HG03439 (cell line): ENCODE results near the gene FFAR3.
"Not testable (repeated sequence)": the region's sequence is repeated elsewhere in the genome, so short reads cannot be mapped to it uniquely, and the experiment has no call there.

ENCODE experiments used
- ATAC-seq: cut with Tn5 transposase; IDR thresholded peaks from one replicate; pipeline ENCODE4 v1.9.1; 2021; ENCODE audit warnings: mild to moderate bottlenecking, moderate library complexity; ENCODE audit not compliant: unreplicated experiment

FFAR3 gene

DNA sequence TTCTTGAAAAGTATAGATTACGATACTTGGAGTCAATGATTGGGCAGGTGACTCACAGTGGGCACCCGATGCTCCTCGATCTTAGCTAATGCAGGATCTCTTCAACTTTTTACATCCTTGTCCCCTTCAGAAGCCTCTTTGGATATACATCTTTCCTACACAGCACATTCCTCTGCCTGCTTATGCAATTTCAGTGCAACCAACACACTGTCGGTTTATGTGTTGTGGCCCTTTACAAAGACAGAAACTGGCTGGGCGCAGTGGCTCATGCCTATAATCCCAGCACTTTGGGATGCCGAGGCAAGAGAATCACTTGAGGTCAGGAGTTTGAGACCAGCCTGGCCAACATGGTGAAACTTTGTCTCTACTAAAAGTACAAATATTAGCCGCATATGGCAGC is 15.2 kb downstream of the FFAR3 start:
- no peak for ATAC-seq

DNA sequence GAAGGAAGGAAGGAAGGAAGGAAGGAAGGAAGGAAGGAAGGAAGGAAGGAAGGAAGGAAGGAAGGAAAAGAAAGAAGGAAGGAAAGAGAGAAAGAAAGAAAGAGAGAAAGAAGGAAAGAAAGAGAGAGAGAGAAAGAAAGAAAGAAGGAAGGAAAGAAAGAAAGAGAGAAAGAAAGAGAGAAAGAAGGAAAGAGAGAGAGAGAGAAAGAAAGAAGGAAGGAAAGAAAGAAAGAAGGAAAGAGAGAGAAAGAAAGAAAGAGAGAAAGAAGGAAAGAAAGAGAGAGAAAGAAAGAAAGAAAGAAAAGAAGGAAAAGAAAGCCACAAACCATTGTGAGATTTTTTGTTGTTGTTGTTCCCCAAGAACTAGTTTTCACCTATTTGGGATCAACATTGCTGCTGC is 15.8 kb downstream of the FFAR3 start:
- ATAC-seq, result not testable (repeated sequence)

DNA sequence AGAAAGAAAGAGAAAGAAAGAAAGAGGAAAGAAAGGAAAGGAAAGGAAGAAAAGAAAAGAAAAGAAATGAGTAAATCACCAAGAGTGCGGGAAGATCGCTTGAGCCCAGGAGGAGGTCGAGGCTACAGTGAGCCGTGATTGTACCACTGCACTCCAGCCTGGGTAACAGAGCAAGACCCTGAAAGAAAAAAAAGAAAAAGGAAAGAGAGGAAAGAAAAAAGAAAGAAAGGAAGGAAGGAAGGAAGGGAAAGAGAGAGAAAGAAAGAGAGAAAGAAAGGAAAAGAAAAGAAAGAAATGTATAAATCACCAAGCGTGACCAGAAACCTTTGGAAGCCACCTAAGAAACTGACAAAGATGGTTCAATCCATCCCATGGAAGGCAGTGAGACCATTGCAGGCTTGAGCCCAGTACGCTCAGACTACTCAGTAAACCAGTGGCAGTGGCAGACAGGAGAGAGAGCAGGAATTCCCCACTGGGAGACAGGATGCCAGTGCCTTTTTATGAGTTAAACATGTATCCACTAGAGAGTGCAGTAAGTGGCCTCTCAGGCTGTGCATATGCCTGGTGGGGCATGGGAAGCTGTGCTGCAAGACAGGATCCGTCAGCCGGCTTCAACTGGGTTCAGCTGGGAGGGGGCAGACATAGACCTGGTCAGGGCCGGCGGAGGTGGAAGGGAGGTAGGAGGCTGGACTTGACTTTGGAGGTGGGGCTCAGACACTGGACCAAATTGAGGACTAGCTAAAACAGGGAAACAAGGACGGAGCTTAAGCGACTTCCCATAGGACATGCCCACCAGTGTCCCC is 17.4 kb downstream of the FFAR3 start:
- no peak for ATAC-seq

DNA sequence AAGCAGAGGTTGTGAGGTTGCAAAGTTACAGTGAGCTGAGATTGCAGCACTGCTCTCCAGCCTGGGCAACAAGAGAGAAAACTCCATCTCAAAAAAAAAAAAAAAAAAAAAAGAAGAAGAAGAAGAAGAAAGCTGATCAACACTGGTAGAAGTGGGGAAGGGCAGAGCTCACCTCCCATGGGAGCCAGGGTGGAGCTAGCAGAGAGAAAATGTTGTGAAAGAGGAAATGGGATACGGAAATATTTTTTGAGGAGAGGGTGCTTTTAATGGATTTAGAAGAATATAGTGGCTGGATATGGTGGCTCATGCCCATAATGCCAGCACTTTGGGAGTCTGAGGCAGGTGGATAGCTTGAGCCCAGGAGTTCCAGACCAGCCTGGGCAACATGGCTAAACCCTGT is 19.4 kb downstream of the FFAR3 start:
- no peak for ATAC-seq

DNA sequence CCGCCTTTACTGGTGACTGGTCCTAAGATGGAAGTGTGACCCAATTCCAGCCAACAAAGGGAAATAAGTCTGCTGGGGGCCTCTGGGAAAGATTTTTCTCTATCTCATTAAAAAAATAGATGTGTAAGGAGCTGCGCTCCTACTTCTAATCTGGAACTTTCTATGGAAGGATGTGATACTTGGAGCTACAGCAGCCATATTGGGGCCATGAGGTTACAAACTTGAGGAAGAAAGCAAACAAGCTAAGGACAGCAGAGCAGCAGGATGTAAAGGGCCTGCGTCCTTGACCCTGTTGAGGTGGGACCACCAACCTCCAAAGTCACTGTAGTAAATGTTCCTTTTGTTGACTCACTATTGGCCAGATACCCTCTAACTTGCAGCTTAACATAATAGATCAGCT is 20.1 kb downstream of the FFAR3 start:
- no peak for ATAC-seq

DNA sequence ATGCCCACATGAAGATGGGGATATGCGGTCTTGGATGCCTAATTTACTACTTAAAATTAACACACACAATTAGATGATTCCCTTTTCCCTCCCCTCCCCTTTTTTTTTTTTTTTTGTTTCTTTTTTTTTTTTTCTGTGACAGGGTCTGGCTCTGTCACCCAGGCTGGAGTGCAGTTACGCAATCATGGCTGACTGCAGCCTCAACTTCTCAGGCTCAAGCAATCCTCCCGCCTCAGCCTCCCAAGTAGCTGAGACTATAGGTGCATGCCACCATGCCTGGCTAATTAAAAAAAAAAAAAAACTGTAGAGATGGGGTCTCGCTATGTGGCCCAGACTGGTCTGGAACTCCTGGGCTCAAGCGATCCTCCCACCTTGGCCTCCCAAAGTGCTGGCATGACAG is 21.3 kb downstream of the FFAR3 start:
- not testable (repeated sequence) for ATAC-seq

DNA sequence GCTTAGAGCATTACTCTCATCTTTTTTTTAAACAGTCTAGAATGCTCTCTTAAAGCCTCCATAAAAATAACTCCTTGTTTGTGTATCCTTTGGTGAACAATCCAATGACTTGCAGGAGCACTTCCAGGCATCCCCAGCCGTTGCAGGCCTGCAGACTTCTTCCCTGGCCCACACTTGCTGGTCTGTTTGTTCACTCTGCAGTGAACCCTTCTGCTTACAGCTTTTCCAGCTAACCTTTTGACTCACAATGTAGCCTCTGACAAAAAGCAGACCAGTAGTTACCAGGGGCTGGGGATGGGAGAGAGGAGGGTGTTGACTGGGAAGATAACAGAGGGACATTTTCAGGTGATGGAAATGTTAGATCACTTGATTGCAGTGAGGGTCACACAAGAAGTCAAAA is 21.7 kb downstream of the FFAR3 start:
- no peak for ATAC-seq

DNA sequence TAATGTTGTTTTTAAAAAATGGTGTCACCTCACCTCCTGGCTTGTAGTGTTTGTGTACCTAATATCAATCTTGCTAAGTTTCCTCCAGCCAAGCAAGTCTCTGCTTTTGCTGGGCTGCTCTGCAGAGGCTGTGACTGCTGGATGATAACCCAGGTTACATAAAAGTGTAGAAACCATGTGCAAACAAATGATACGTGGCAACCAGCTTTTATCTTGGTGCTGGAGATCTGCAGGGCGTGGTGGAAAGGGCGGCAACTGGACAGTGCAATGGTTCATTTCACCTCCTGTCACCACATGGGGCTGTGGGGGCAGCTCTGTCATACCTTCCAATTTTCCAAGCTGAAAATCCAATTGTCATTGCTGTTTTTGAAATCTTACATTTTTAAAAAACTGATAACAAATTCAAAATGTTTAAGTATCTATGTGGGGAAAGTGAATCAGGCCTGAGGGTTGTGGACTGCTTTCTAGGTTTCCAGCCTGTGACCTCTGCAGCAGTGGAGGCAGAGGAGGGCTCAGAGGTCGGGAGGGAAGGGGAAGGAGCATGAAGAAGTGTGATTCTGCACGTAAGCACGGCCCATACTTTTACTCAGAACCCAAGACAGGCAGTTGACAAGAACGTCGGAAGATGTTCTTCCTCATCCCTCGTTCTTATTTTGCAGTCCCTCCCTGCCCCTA is 22.3 kb downstream of the FFAR3 start:
- ATAC-seq, result no peak

DNA sequence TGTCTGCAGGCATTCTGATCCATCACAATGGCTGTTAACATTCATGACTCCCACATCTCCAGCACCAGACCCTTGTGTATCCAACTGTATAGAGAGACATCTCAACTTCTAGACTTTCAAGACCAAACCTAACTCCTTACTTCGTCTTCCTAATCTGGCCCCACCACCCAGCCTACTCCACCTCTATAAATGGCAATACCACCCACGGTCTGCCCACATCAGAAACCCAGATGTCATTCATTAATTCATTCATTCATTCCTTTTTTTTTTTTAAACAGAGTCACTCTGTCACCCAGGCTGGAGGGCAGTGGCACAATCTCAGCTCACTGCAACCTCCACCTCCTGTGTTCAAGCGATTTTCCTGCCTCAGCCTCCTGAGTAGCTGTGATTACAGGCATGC is 23.1 kb downstream of the FFAR3 start:
- no peak for ATAC-seq

DNA sequence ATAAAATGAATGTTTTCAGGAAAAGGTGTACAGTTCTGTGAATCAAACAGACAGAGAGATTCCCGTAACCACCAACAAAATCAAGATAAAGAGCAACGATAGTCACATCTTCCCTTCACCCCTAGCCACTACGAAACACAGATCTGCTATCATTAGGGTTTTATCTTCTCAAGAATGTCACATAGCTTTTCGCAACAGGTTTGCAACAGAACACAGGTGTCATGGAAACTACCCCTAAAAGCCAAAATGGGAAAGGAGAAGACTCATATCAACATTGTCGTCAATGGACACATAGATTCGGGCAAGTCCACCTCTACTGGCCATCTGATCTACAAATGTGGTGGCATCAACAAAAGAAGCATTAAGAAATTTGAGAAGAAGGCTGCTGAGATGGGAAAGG is 23.7 kb downstream of the FFAR3 start:
- no peak for ATAC-seq

DNA sequence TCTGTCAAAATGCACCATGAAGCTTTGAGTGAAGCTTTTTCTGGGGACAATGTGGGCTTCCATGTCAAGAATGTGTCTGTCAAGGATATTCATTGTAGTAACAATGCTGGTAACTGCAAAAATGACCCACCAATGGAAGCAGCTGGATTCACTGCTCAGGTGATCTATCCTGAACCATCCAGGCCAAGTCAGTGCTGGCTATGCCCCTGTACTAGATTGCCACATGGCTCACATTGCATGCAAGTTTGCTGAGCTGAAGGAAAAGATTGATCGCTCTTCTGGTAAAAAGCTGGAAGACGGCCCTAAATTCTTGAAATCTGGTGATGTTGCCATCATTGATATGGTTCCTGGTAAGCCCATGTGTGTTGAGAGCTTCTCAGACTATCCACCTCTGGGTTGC is 25.3 kb downstream of the FFAR3 start:
- no peak for ATAC-seq

DNA sequence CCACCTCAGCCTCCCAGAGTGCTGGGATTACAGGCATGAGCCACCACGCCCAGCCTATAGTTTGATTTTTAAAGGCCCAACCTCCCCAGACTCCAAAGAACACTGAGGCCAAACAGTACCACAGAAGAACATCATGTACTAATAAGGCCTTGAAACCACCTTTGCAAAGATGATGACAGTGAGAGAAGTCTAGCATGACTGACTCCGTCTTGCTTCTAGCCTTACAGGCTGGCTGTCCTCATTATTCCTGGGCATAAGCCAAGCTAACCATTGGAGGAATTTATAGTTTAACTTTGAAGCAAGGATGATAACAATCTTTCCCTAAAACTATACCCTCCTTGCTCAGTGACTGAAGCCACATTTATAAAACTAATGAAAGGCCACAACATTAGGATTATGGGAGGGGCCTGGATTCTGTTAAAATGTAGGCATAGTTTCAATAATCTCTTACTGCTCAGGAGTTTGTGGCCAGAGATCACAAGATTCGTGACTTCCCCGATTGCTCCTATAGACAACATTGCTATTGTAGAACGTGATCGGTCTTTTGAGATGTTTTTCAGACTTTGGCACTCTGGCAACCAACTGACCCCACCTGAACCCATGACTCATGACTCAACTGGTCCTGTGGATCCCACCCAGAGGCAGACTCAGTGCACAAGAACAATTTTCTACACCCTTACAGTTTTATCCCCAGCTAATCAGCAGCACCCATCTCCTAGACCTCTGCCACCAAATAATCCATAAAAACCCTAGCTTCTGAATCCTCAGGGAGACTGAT is 30.2 kb downstream of the FFAR3 start:
- ATAC-seq, result no peak

DNA sequence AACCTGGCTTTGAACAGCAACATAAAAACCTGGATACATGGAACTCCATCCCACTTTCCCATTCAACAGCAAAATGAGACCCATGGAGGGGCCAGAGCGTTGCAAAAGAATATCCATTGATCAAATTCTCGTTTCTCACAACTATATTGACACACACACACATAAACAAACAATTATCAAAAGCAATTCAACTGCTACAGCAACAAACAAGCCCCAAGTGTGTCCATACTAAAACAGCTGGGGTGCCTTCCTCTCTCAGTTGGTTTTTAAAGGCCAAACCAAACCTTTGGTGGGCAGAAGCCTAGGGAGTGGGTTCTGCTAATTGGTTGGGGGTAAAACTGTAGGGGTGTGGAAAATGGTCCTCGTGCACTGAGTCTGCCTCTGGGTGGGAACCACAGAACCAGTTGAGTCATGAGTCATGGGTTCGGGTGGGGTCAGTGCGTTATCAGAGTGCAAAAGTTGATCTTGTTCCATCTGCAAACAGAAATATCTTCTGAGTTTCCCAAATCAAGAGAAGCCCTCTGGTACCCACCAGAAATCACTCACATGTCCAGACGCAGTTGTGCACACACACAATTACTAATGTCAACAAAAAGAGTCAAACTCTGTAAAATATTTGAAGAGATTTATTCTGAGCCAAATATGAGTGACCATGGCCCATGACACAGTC is 31.1 kb downstream of the FFAR3 start:
- ATAC-seq, result no peak

DNA sequence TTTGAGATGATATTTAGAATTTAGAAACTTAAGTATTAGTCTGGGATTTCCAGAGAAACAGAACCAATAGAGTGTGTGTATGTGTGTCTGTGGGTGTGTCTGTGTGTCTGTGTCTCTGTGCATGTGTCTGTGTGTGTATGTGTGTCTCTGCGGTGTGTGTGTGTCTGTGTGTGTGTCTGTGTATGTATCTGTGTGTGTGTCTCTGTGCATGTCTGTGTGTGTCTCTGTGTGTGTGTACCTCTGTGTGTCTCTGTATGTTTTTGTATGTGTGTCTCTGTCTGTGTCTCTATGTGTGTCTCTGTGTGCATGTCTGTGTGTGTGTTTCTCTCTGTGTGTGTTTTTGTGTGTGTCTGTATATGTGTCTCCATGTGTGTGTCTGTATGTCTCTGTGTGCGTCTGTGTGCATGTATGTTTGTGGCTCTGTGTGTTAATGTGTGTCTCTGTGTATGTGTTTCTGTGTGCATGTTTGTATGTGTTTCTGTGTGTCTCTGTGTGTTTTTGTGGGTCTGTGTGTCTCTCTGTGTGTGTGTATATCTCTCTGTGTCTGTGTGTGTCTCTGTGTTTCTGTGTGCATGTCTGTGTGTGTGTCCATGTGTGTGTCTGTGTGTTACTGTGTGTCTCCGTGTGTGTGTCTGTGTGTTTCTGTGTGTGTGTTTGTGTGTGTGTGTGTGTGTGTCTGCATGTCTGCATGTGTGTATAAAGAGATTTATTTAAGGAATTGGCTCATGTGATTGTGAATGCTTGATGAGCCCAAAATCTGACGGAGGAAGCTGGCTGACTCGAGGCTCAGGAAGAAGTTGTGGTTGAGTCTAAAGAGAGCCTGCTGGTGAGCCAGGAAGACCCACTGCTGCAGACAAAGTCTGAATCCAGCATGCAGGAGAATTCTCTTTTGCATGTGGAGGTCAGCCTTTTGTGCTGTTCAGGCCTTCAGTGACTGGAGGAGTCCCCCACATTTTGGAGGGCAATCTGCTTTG is 34.8 kb downstream of the FFAR3 start:
- no peak for ATAC-seq

DNA sequence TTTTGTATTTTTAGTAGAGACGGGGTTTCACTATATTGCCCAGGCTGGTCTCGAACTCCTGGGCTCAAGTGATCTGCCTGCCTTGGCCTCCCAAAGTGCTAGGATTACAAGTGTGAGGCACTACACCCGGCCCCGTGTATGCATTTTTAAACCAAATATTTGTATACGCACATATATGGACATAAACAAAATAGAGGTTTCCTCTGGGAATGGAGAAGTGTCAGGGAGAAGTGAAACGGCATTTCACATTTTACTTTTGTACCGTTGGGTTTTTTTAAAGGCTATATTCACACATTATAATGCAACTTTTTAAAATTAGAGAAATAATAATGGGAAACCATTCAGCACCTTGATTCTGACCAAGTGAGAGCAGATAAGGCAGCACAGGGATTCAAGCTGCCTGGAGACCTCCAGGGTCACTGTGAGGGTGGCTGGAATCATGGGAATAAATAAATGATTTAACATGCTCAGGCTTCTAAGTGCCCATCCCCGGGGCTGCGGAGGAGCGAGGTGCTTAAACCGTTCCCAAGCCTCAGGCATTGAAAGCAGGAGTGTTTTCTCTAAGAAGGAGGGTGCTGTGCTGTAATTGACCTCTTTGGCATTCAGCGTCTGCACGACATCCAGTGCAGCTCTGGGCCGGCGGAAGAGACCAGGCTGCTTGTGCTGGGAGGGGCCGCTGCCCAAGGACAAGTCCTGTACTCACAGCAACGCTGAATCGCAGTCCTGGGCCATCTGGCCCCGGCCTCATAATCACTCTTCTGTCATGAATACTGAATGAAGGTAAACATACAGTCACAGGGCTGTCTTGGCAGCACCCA is 37.3 kb downstream of the FFAR3 start:
- no peak for ATAC-seq

DNA sequence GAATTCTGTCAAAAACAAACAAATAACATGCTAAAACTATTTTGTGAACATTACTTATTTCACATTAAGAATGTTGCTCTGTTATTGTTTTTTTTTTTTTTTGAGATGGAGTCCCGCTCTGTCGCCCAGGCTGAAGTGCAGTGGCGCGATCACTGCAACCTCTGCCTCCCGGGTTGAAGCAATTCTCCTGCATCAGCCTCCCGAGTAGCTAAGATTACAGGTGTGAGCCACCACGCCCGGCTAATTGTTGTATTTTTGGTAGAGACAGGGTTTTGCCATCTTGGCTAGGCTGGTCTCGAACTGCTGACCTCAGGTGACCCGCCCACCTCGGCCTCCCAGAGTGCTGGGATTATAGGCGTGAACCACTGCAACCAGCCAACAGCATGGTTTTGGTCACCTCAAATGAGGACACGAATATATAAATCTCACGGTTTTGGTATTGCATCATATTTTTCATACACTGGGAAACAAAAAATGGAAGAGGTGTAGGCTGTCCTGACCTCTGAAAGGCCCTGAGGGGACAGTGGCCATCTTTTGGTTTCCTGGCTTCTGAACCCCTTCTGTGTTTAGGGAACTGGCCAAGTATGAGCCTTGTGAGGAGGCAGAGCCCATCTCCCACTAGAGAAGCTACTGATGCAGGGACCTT is 38.1 kb downstream of the FFAR3 start:
- ATAC-seq, result no peak

DNA sequence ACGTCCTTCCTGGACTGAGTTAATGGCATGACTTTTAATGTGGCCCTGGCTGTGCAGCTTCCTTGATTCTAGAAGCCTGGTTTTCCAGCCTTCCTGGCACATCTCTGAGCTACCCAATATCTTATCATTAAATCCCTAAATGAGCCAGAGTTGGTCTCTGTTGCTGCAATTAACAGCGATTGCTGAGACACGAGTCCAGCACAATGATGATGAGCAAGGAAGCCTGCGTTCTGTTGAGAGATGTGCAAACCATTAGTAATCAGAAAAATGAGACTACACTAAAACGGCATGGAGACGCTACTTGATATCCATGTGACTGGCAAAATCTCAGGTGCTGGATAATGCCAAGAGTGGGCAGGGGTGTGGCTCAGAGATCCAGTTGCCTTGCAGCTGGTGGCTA is 38.8 kb downstream of the FFAR3 start:
- ATAC-seq, result no peak

DNA sequence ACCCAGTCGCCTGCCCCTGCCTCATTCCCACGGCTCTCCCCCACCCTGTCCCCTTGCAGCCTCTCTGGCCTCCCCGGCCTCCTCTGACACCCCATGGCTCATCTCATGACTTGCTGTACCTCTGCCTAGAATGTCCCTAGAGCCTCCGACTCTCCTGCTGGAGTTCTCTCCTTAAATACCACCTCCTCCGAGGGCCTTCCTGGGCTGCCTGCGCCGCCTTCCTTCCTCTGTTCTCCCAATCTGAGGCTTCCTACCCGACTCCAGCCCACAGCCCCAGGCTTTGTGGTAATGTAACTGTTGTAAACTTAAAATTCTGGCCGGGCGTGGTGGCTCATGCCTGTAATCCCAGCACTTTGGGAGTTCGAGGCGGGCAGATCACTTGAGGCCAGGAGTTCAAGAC is 40.3 kb downstream of the FFAR3 start:
- no peak for ATAC-seq

DNA sequence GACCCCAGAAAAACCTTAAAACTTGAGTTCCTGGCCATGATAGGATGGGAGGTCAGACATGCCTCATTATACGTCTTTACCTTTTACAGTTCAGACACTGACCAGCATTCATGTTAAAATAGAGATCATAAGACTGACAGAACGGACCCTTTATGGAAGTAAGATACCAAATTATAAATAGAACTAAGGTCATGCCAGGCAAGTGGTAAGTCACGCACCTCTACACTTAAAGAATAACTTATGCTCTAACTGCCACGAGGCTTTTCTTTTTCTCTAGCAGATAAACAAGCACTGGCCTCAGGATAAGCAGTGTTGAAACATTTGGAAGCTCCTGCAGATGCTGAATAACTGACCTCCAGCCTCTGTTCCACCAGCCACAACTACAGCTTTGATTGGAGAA is 41.0 kb downstream of the FFAR3 start:
- ATAC-seq, result no peak
